Inferior parietal cortex (tissue), 1 donor: Measurements from ENCODE around the gene STX16.

Source experiments
- DNase-seq: peaks from one replicate; pipeline ENCODE4 v3.0.0-alpha.2; 2016; ENCODE audit errors: extremely low spot score

The STX16 gene

DNA sequence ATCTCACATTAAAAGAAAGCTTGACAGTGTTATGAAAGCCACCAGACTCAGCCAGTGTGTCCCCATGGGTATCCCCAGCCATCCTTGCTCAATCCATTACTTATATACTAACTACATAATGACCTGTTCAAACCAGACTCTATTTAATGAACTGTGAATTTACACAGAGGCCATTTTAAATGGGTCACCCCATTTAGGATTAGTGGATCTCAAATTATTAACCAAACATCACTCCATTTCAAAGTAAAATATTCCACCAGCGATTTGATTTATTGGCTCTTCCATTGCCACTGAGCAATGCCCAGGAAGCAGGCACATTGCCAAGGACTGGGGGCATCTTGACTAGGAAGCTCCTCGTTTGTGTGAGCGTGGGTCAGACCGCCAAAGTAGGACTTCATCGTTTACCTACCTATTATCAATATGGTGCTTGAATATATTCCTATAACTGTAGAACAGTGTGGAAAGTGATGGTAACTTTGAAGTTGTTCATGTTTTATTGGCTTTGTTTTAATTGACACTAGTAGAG lies 26.1 kb downstream of the STX16 start:
- no peak for DNase-seq

GRCh38 chr20:58677808-58678207 lies 26.7 kb downstream of the STX16 start:
- no peak for DNase-seq

DNA sequence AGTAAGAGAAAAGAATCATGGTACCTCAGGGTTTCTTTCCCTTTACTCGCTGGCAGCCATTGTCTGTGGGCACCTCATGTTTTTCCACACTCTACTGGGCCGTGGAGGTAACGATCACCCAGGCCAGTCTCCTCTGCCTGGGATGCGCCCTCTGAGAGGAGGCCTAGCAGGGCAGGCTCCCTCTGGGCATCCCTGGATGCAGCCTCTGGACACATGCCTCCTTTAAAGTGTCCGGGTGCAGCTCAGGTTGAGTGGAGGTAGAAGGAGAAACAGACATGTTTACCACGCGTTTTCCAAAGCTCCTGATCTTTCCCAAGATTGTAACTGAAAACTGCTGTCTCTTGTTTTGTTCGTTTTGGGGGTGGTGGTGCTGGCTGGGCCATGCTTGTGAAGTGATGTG lies 27.7 kb downstream of the STX16 start:
- DNase-seq, result no peak

DNA sequence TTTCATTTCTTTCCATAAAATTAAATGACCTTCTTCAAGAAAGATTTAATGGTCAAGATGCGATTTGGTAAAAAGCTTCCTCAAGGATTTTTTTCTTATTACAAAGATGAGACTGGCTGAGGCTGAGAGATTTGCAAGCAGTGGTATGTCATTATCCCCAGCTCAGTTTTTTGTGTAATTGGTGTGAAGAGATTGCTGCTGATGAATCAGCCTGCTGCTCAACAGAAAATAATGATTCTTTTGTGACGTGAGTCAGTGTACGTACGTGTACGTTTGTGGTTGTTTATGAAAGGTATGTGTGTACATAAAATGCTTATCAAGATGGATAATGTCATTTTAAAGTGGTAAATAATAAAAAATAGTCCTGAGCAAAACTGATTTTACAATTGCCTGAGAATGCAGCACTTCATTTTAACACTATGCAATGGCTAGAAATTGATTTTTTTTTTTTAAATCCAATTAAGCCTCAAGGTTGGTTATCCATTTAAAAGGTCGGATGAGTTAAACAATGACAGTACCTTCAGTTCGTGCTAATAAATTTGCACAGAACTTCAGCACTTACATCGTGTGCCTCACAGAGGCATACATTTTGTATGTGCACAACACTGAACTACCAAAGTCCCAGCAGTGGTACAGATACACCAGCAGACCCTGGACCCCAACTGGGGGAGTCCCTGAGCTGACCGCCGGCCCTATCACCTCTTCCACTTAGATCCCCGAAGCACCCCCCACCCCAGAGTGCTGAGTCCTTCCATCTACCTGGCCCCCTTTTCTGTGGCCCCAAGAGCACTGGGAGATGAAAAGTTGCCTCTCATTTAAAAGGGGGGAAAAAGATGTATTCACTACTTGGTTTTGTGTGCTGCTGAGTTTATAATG lies 31.8 kb downstream of the STX16 start:
- DNase-seq, result no peak

DNA sequence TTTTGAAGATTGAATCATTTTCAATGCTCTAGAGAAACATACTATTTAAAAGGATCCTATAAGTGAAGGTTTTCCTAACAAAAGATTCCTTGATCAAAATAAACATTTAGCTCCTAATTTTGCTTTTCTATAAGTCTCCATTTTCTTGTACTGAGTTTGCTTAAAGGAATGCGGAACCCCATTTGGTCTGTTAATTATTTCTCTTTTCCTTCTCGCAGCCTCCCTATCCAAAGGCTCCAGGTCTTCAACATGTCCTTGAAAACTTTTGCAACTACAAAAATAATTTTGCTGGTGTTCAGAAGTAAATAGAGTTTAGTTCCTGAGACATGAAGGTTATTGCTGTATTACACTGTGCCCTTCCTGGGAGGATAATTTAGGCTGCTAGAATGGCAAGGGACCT lies 33.2 kb downstream of the STX16 start:
- no peak for DNase-seq

GRCh38 chr20:58685988-58686387 lies 34.9 kb downstream of the STX16 start:
- no peak for DNase-seq

GRCh38 chr20:58688414-58688813 lies 37.3 kb downstream of the STX16 start:
- no peak for DNase-seq

- DNase-seq, result no peak
Measured at GRCh38 chr20:58688840-58689239, 37.8 kb downstream of the STX16 start.

DNA sequence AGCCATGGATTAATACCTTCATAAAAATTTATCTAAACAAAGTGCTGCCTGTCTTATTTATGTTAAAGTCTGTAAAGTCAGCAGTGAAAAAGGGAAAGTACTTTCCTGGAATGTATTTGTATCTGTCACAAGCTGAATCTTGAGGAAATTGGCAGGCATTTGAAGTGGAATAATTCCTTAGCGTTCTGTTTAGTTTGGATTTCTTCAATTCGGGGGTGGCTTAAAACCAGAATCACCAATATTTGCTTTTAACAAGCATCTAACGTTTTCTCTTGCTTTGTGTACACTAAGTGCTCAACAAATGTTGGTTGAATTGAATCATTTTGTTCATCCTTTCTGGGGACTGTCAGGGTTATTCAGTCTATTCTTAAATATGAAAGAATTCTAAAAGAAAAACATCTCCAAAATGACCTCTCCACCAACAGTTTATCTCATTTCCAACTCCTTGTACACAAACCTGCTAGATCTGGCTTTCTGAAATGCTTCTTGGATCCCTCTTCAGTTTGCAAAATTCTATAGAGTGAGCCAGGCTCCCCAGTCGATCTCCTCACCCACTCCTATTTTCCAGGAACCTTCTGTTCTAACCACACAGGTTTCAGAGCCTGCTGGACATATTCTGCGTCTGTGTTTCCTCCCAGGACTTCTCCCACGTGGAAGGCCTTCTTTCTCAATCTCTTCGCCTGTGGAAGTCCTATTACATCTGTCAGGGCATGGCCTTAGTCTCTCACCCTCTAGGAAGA lies 39.5 kb downstream of the STX16 start:
- DNase-seq, result peak; percentile 49

DNA sequence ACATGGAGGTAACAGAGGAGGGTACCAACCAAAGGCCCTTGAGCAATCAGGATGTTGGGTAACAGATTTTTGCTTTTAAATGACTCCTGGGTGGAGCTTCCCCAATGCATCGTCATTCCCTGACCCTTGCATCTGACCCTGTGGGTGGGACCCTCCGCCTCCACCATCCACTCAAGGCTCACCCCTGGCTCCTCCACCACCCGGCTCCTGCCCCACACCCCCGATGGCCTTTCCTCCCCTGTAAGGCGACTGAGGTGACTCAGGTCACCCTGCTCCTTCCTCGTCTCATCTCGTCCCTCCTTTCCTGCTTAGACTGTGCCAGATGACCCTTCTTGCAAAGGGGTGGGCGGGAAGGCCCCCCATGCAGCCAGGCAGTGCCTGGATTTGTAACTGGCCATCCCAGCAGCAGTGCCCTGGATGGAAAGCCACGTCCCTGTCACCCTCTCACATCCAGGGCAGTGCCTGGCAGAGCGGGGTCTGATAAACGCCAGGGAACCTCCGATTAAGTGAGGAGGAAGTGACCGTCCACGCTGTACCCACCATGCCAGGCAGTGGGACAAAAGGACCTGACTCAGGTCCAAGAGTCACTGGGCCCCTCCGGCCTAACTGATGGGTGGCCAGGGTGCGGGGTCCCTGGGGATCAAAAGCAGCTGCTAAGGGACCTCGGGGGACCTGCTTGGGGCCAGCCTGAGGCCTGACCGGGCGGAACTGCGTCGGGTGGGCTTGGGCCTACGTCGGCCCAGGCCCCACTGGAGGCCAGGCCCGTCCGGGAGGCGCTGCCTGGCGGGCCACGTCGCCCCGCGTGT lies 40.9 kb downstream of the STX16 start:
- DNase-seq, result no peak

DNA sequence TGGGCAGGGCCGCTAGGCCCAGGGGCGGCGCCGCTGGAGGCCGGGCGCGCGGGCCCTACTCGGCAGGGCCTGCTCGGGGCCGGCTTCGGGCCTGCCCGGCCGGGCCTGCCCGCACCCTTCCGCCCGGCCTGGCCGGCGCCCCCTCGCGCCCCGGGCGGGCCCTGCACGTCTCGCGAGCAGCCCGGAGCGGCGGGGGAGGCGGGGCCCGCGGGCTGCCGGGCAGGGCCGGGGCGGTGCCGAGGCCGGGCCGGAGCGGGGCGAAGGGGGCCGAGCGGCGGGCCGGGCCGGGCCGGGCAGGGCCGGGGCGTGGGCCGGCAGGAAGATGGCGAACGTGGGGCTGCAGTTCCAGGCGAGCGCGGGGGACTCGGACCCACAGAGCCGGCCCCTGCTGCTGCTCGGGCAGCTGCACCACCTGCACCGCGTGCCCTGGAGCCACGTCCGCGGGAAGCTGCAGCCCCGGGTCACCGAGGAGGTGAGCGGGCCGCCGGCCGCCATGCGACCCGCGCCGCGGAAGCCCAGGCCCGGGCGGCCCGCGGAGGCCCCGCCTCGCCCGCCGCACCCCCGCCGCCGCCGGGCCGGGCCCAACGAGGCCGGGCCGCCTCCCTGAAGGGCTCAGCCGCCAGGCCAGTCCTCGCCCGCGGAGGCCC lies 41.6 kb downstream of the STX16 start, which contains the start of gene NPEPL1:
NPEPL1 (plus strand) TSS at position 222 of the 647 bp plus-strand sequence; CDS start at position 323, 101 bp downstream.
- DNase-seq, result no peak

GRCh38 chr20:58693226-58694006 lies 42.3 kb downstream of the STX16 start:
- no peak for DNase-seq

- DNase-seq, result no peak
Measured at GRCh38 chr20:58694241-58695083, 43.4 kb downstream of the STX16 start.

DNA sequence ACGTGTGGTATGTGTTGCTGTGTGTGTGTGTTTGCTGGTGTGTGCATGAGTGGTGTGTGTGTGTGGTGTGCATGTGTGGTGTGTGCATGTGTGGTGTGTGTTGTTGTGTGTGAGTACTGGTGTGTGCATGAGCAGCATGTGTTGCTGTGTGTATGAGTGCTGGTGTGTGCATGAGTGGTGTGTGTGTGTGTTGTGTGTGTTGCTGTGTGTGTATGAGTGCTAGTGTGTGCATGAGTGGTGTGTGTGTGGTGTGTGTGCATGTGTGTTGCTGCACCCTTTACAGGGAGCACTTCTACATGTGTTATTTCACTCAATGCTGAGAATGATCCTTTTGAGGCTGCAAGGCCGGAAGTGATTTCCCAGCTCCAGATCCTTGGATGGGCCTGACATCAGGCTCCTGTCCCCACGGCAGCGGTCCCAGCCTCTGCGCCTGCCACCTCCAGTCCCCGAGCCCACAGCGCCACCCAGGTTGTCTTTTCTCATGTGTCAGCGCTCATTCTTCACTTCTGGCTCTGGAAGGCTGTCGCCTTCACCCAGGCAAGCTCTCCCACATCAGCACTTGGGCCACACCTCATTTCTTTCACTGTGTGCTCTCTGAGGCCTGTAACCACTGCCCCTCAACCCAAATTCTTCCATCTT lies 44.1 kb downstream of the STX16 start:
- no peak for DNase-seq

DNA sequence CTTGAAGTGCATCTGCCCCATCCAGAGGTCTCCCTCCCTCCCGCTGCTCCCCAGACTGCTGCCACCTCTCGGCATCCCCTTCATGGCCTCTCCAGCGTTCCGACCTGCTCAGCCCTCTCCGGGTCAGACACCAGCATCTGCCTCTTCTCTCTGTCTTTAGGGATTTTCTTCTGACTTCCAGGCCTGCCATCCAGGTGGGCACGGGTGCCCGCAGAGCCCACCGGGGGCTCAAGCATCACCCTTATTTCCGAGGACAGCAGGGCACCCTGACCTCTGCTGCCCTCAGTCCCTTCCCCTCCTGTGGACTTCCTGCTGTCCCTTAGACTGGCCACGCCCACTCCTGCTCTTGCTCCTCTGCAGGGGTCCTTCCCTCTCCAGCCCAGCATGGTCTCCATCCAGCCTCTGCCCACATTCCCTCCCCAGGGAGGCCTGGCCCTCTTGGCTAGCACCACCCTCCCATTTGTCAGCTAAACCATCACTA lies 44.9 kb downstream of the STX16 start:
- DNase-seq, result no peak

- DNase-seq, result no peak
Measured at GRCh38 chr20:58696411-58696961, 45.4 kb downstream of the STX16 start.

DNA sequence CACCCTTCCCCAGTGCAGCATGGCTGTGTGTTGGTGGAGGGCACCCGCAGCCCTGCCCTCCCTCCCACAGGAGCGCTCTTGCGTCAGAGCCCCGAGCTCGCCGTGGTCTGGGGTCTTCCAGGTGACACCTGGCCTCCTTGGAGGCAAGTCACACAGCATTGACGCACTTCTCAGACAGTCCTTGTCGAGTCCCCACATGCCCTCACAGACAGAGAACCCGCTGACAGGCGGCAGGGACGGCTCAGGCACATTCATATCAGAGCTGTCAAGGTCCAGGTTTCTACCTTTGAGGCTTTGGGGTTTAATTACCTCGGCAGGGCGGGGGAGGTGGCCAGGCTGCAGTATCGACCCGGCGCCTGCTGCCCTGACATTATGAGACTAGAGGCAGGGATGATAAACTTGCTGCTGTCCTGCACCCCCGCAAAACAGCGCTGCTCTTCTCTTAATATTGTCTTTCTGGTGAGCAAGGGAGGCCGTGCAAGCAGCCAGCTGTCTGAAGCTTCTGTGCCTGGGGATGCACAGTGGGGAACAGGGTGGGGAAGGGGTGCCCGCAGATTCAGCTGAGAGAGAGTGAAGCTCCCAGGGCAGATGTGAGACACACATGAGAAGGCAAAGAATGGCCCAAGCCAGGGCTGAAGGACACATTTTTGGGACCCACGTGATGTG lies 46.3 kb downstream of the STX16 start:
- no peak for DNase-seq
